Choroid plexus epithelial cell (primary cell): ENCODE results near the gene SUSD1.

Experiments
- DNase-seq: peaks from one replicate; pipeline ENCODE4 v3.0.0-alpha.2; 2010; ENCODE audit warnings: low read depth
- H3K4me3 ChIP-seq: 2 replicates; pipeline ENCODE4 v1.5.1; 2011; ENCODE audit warnings: low read depth, mild to moderate bottlenecking, control low read depth, low read length, moderate library complexity
- TF ChIP-seq, protein P1 (sequence below): conservative IDR thresholded peaks from 2 replicates; pipeline ENCODE4 v1.5.1; 2011; ENCODE audit warnings: low read depth, mild to moderate bottlenecking, control low read depth, inconsistent platforms, low read length, moderate library complexity

SUSD1 gene

DNA sequence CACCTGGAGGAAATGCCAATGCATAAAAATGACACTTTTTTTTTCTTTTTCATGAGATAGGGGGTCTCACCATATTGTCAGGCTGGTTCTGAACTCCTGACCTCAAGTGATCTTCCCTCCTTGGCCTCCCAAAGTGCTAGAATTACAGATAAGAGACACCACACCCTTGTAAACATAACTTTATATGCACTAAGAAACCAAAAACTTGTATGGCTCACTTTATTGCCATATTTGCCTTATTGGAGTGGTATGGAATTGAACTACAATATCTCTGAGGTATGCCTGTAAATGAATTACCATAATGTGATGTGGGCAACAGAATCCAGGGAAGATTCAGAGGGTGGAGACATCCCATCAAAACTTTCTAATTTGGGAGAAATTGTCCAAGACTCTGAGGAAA is 164.6 kb downstream of the SUSD1 start:
- TF ChIP-seq, protein P1, sequence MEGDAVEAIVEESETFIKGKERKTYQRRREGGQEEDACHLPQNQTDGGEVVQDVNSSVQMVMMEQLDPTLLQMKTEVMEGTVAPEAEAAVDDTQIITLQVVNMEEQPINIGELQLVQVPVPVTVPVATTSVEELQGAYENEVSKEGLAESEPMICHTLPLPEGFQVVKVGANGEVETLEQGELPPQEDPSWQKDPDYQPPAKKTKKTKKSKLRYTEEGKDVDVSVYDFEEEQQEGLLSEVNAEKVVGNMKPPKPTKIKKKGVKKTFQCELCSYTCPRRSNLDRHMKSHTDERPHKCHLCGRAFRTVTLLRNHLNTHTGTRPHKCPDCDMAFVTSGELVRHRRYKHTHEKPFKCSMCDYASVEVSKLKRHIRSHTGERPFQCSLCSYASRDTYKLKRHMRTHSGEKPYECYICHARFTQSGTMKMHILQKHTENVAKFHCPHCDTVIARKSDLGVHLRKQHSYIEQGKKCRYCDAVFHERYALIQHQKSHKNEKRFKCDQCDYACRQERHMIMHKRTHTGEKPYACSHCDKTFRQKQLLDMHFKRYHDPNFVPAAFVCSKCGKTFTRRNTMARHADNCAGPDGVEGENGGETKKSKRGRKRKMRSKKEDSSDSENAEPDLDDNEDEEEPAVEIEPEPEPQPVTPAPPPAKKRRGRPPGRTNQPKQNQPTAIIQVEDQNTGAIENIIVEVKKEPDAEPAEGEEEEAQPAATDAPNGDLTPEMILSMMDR = no peak
- no peak for DNase-seq
- H3K4me3 ChIP-seq = no peak overlapping the region

DNA sequence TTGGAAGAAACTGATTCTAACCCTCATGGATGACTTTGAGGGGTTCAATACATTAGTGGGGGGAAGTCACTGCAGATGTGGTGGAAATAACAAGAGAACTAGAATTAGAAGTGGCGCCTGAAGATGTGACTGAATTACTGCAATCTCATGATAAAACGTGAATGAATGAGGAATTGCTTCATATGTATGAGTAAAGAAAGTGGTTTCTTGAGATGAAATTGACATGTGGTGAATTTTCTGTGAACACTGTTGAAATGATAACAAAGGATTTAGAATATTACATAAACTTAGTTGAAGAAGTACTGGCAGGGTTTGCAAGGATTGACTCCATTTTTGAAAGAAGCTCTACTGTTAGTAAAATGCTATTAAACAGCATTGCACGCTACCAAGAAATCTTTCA is 165.4 kb downstream of the SUSD1 start:
- no peak overlapping the region for H3K4me3 ChIP-seq
- TF ChIP-seq, protein P1 = no peak
- peak; percentile 65 for DNase-seq

DNA sequence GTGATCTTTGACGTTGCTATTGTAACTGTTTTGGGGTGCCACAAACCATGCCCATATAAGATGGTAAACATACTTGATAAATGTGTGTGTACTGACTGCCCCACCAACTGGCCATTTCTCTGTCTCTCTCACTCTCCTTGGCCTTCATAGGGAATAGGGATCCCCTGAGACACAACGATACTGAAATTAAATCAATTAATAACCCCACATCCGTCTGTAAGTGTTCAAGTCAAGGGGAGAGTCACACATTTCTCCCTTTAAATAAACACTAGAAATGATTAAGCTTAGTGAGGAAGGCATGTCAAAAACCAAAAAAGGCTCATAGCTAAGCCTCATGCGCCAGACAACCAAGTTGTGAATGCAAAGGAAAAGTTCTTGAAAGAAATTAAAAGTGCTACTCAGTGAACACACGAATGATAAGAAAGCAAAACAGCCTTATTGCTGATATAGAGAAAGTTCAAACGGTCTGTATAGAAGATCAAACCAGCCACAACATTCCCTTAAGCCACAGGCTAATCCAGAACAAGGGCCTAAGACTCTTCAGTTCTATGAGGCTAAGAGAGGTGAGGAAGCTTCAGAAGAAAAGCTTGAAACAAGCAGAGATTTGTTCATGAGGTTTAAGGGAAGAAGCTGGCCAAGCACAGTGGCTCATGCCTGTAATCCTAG is 167.4 kb downstream of the SUSD1 start:
- DNase-seq = no peak
- no peak overlapping the region for H3K4me3 ChIP-seq
- TF ChIP-seq, protein P1 = no peak

GRCh38 chr9:112006361-112007020 is 168.6 kb downstream of the SUSD1 start:
- no peak overlapping the region for H3K4me3 ChIP-seq
- DNase-seq = peak; percentile 77
- TF ChIP-seq, protein P1 = no peak

- DNase-seq = no peak
- TF ChIP-seq, protein P1 = no peak
Measured at GRCh38 chr9:112005939-112006338, 169.2 kb downstream of the SUSD1 start.

DNA sequence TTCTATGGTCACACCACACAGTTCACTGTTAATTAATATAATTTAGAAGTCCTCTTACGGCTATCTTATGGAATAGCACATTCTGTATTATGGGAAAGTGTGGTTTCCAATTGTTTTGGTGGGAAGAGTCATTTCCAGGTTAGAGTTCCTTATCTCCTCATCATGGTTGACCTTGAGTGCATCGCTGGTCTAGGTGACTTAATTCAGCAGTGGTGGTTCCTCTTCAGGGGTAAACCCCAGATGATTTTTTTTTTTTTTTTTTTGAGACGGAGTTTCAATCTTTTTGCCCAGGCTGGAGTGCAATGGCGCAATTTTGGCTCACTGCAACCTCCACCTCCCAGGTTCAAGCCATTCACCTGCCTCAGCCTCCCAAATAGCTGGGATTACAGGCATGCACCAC is 171.6 kb downstream of the SUSD1 start:
- DNase-seq = no peak
- no peak overlapping the region for H3K4me3 ChIP-seq
- TF ChIP-seq, protein P1 = no peak

More at GRCh38 chr9:112005939-112006338, 169.2 kb downstream of the SUSD1 start:
- no peak overlapping the region for H3K4me3 ChIP-seq
